Measurements from ENCODE around the gene CCL21. TPM values are rescaled to one million over a fixed set of nuclear protein-coding genes. Genes with fewer than 3 reads are reported as not detected.

The CCL21 gene
- total RNA-seq, 2 experiments from 2014 or later = not detected

- intact Hi-C loops (cut with DNase I, micrococcal nuclease) = no loop called here
- Histone ChIP-seq H3K36me3 (ENCODE audit: insufficient read depth, low read length) (no peaks in the 10 kb centered on the region), H3K27ac (ENCODE audit: low read depth in 1 of 2, low read length in 2 of 2) (no peak overlapping the region), H3K4me3 (ENCODE audit: low read length) (no peak overlapping the region), H3K4me1 (ENCODE audit: insufficient read depth, low read length) (no peaks in the 10 kb centered on the region), H3K27me3 (ENCODE audit: control insufficient read depth in 1 of 2, insufficient read depth in 2 of 2, low read length in 2 of 2) (peaks cover 0 to 4% of the 10 kb centered on the region in 2 experiments), H3K9me3 (ENCODE audit: control insufficient read depth in 1 of 2, insufficient read depth in 1 of 2, low read length in 2 of 2) (no peaks in the 10 kb centered on the region)
- Mint-ChIP-seq H3K4me1 (ENCODE audit: low read depth) (no peaks in the 10 kb centered on the region), H3K27ac (no peak overlapping the region), H3K27me3 (peaks cover 20% of the 10 kb centered on the region), H3K9me3 (no peaks in the 10 kb centered on the region), H3K36me3 (ENCODE audit: low read depth) (no peaks in the 10 kb centered on the region), H3K4me3 (no peak overlapping the region)
- ATAC-seq (ENCODE audit: poor library complexity) (no peak), DNase-seq (no peak)
- CTCF ChIA-PET = no interaction called here
- POLR2A ChIA-PET = no interaction called here
- TF ChIP-seq CTCF (IDR thresholded peaks at IDR 0.05) = no peak
Measured at GRCh38 chr9:34719021-34719768, 9.3 kb upstream of the CCL21 start.

- no peak for TF ChIP-seq CTCF (IDR thresholded peaks at IDR 0.05)
- CTCF ChIA-PET = no interaction called here
- Histone ChIP-seq H3K4me1 (ENCODE audit: insufficient read depth, low read length) (no peaks in the 10 kb centered on the region), H3K36me3 (ENCODE audit: insufficient read depth, low read length) (no peaks in the 10 kb centered on the region), H3K4me3 (ENCODE audit: low read length) (no peak overlapping the region), H3K9me3 (ENCODE audit: control insufficient read depth in 1 of 2, insufficient read depth in 1 of 2, low read length in 2 of 2) (no peaks in the 10 kb centered on the region), H3K27ac (ENCODE audit: low read depth in 1 of 2, low read length in 2 of 2) (no peak overlapping the region), H3K27me3 (ENCODE audit: control insufficient read depth in 1 of 2, insufficient read depth in 2 of 2, low read length in 2 of 2) (peaks cover 0 to 7% of the 10 kb centered on the region in 2 experiments)
- intact Hi-C loops (cut with DNase I, micrococcal nuclease) = no loop called here
- Mint-ChIP-seq H3K27me3 (peaks cover 27% of the 10 kb centered on the region), H3K27ac (no peak overlapping the region), H3K4me3 (no peak overlapping the region), H3K9me3 (no peaks in the 10 kb centered on the region), H3K36me3 (ENCODE audit: low read depth) (no peaks in the 10 kb centered on the region), H3K4me1 (ENCODE audit: low read depth) (no peaks in the 10 kb centered on the region)
- POLR2A ChIA-PET = no interaction called here
- ATAC-seq (ENCODE audit: poor library complexity) = no peak
- DNase-seq = no peak
Measured at GRCh38 chr9:34717996-34718614, 8.2 kb upstream of the CCL21 start.

GRCh38 chr9:34716711-34717110 lies 6.8 kb upstream of the CCL21 start:
- DNase-seq = no peak
- intact Hi-C loops (cut with DNase I, micrococcal nuclease) = no loop called here
- Mint-ChIP-seq H3K27ac (no peak overlapping the region), H3K9me3 (no peaks in the 10 kb centered on the region), H3K4me3 (no peak overlapping the region), H3K4me1 (ENCODE audit: low read depth) (no peaks in the 10 kb centered on the region), H3K27me3 (peaks cover 27% of the 10 kb centered on the region), H3K36me3 (ENCODE audit: low read depth) (no peaks in the 10 kb centered on the region)
- TF ChIP-seq CTCF (IDR thresholded peaks at IDR 0.05) = no peak
- H3K4me1 ChIP-seq (ENCODE audit: insufficient read depth, low read length) = no peaks in the 10 kb centered on the region
- no peak for ATAC-seq (ENCODE audit: poor library complexity)
- CTCF ChIA-PET = no interaction called here
- POLR2A ChIA-PET = no interaction called here
- H3K36me3 ChIP-seq (ENCODE audit: insufficient read depth, low read length) = no peaks in the 10 kb centered on the region
- no peaks in the 10 kb centered on the region for H3K9me3 ChIP-seq (ENCODE audit: control insufficient read depth in 1 of 2, insufficient read depth in 1 of 2, low read length in 2 of 2)
- no peak overlapping the region for H3K4me3 ChIP-seq (ENCODE audit: low read length)
- no peak overlapping the region for H3K27ac ChIP-seq (ENCODE audit: low read depth in 1 of 2, low read length in 2 of 2)
- peaks cover 0 to 7% of the 10 kb centered on the region in 2 experiments for H3K27me3 ChIP-seq (ENCODE audit: control insufficient read depth in 1 of 2, insufficient read depth in 2 of 2, low read length in 2 of 2)
